Mucosa of descending colon (tissue), 3 donors: ENCODE results near the gene CDH4. TPM values are rescaled to one million over a fixed set of nuclear protein-coding genes. Genes with fewer than 3 reads are reported as not detected.
"Not testable (repeated sequence)": the region's sequence is repeated elsewhere in the genome, so short reads cannot be mapped to it uniquely, and the experiment has no call there.

ENCODE experiments used
- ATAC-seq: fragments of 200-7000 bp; cut with Tn5 transposase; one replicate; pipeline ENCODE4 v1.9.1; 2020; ENCODE audit warnings: mild to moderate bottlenecking, moderate library complexity
- DNase-seq, 3 donors: peaks; one replicate each; pipeline ENCODE4 v3.0.0-alpha.2; 2020
- H3K36me3 ChIP-seq: fragments of 200-600 bp; one replicate; pipeline ENCODE4 v1.8.0; 2021; ENCODE audit warnings: low read depth, mild to moderate bottlenecking
- H3K4me1 ChIP-seq: fragments of 200-600 bp; one replicate; pipeline ENCODE4 v1.8.0; 2021; ENCODE audit warnings: low read depth, mild to moderate bottlenecking
- H3K4me3 ChIP-seq: fragments of 200-600 bp; one replicate; pipeline ENCODE4 v1.8.0; 2021; ENCODE audit warnings: mild to moderate bottlenecking
- H3K9me3 ChIP-seq: fragments of 200-600 bp; one replicate; pipeline ENCODE4 v1.8.0; 2021; ENCODE audit warnings: mild to moderate bottlenecking
- intact Hi-C, 2 donors: fragments of 100-400 bp; cut with DNase I in 1 of 2; cut with micrococcal nuclease in 1 of 2; formaldehyde crosslinking; loops; one replicate each; pipeline versions ENCODE4 v1.11.0 to v1.11.1; 2022; cut with DNase I, micrococcal nuclease
- total RNA-seq, 3 donors: library from RNA; stranded (reverse); fragmentation: NEBNext Ultra II Directional in 2 of 3; extraction: Animal tissue kit (Norgen Biotek cat#: 25700) in 2 of 3; gene quantifications; one replicate each; pipeline versions ENCODE4 v1.2.1 to v1.2.4, GENCODE V29; 2021 to 2023
- TF ChIP-seq, protein P1 (sequence below): fragments of 200-600 bp; IDR thresholded peaks from one replicate; pipeline ENCODE4 v1.8.0; 2022; ENCODE audit warnings: antibody characterized with exemption, mild to moderate bottlenecking
- donor health status: DM: no; HTN: no; CAD: no; lungs with moderate emphysema.
- donor health status: DM: no; HTN: no; CAD: no.
- donor health status: DM: no; HTN: yes; CAD: no.

Gene CDH4
- total RNA-seq, 3 donors from 2014 or later: 0.16 TPM; not detected in 2

- no peaks in the 10 kb centered on the region for H3K36me3 ChIP-seq
Observed at GRCh38 chr20:61263938-61264337, 11.9 kb downstream of the CDH4 start.

DNA sequence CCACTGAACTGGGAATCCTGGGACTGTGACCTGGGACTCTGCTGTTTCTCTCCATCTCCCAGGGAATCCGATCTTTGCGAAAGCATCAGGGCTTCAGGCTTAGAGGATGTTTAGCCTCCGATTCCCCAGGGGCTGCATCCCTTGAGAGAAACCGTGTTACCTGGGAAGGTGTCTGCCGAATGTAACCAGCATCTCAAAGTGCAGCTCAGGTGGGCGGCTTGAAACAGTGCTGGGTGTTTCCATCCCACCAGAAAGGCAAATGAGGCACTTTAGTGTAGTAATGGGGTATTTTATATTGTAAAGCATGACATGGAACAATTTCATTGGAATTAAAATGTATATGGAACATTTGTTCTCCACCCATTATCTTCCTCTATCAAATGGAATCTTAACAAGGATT is 15.2 kb downstream of the CDH4 start:
- TF ChIP-seq, protein P1, sequence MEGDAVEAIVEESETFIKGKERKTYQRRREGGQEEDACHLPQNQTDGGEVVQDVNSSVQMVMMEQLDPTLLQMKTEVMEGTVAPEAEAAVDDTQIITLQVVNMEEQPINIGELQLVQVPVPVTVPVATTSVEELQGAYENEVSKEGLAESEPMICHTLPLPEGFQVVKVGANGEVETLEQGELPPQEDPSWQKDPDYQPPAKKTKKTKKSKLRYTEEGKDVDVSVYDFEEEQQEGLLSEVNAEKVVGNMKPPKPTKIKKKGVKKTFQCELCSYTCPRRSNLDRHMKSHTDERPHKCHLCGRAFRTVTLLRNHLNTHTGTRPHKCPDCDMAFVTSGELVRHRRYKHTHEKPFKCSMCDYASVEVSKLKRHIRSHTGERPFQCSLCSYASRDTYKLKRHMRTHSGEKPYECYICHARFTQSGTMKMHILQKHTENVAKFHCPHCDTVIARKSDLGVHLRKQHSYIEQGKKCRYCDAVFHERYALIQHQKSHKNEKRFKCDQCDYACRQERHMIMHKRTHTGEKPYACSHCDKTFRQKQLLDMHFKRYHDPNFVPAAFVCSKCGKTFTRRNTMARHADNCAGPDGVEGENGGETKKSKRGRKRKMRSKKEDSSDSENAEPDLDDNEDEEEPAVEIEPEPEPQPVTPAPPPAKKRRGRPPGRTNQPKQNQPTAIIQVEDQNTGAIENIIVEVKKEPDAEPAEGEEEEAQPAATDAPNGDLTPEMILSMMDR: no peak
- DNase-seq: no peak
- Histone ChIP-seq H3K36me3 (no peaks in the 10 kb centered on the region), H3K9me3 (no peaks in the 10 kb centered on the region), H3K4me3 (no peak overlapping the region), H3K4me1 (no peaks in the 10 kb centered on the region)
- no peak for ATAC-seq
- intact Hi-C loops: no loop called here

More at GRCh38 chr20:61263938-61264337, 11.9 kb downstream of the CDH4 start:
- intact Hi-C loops: no loop called here
- DNase-seq (no peak), ATAC-seq (no peak)
- TF ChIP-seq, protein P1: no peak
- no peak overlapping the region for H3K4me3 ChIP-seq
- no peaks in the 10 kb centered on the region for H3K9me3 ChIP-seq
- H3K4me1 ChIP-seq: no peaks in the 10 kb centered on the region

DNA sequence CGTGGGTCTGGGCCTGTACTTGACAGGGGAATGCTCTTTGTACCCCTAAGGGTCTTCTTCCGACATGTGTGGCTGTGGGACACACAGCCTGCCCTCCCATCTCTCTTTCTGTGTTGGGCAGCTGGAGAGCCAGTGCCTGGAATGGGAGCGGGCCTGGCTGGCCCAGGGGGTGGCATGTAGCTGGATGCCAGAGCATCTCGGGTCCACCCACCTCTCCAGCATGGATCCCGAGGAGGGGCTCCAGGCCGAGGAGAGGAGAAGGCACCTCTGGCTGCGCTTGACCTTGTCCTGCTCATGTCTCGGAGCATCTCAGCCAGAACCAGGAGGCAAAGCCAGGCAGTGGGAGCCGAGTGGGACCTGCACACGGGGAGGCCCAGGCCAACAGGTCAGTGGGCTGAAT is 16.0 kb downstream of the CDH4 start:
- H3K4me1 ChIP-seq: no peaks in the 10 kb centered on the region
- no peak for ATAC-seq
- no peaks in the 10 kb centered on the region for H3K36me3 ChIP-seq
- TF ChIP-seq, protein P1: no peak
- no peak for DNase-seq
- H3K4me3 ChIP-seq: no peak overlapping the region
- no peaks in the 10 kb centered on the region for H3K9me3 ChIP-seq
- intact Hi-C loops: no loop called here

- Histone ChIP-seq H3K9me3 (no peaks in the 10 kb centered on the region), H3K36me3 (no peaks in the 10 kb centered on the region), H3K4me3 (no peak overlapping the region), H3K4me1 (no peaks in the 10 kb centered on the region)
- no peak for DNase-seq
- TF ChIP-seq, protein P1: no peak
- ATAC-seq: no peak
- intact Hi-C loops: no loop called here
Observed at GRCh38 chr20:61271312-61272231, 19.5 kb downstream of the CDH4 start.

DNA sequence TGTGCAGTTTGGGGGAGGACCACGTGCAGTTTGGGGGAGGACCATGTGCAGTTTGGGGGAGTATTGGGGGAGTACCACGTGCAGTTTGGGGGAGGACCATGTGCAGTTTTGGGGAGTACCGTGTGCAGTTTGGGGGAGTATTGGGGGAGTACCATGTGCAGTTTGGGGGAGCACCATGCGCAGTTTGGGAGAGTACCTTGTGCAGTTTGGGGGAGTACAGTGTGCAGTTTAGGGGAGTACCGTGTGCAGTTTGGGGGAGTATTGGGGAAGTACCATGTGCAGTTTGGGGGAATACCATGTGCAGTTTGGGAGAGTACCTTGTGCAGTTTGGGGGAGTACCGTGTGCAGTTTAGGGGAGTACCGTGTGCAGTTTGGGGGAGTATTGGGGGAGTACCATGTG is 21.0 kb downstream of the CDH4 start:
- H3K9me3 ChIP-seq, H3K4me3 ChIP-seq, intact Hi-C loops, H3K36me3 ChIP-seq, ATAC-seq, DNase-seq, H3K4me1 ChIP-seq: not testable (repeated sequence)

GRCh38 chr20:61273666-61274065 is 21.6 kb downstream of the CDH4 start:
- intact Hi-C loops, ATAC-seq, H3K4me3 ChIP-seq, H3K36me3 ChIP-seq, DNase-seq, H3K4me1 ChIP-seq, H3K9me3 ChIP-seq: not testable (repeated sequence)
